Measurements from ENCODE around the gene TMED7. TPM values are rescaled to one million over a fixed set of nuclear protein-coding genes. Genes with fewer than 3 reads are reported as not detected.
A peak's percentile ranks its signal among the peaks of the same experiment; 100 is the strongest.

Gene TMED7
- total RNA-seq, 1 donor = 234 TPM

DNA sequence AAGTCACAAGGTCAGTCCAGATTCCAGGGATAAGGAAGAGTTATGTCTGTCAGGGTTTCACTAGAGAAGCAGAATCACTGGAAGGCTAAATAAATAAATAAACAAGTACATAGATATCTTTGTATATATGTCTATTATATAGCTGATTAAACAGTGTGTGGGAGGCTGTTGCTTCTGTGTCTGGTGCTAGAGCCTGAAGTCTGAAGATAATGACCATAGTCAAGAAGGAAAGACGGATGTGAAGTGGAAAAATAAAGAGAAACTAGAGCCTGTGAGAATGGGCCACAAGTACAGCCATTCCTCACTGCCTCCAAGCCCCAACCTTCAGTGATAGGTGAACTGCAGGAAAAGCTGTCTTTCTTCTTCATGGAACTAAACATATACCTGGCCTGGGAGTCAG is 4.1 kb upstream of the TMED7 start:
- DNase-seq (ENCODE audit: low read depth) = no peak
- TF ChIP-seq, protein P1, sequence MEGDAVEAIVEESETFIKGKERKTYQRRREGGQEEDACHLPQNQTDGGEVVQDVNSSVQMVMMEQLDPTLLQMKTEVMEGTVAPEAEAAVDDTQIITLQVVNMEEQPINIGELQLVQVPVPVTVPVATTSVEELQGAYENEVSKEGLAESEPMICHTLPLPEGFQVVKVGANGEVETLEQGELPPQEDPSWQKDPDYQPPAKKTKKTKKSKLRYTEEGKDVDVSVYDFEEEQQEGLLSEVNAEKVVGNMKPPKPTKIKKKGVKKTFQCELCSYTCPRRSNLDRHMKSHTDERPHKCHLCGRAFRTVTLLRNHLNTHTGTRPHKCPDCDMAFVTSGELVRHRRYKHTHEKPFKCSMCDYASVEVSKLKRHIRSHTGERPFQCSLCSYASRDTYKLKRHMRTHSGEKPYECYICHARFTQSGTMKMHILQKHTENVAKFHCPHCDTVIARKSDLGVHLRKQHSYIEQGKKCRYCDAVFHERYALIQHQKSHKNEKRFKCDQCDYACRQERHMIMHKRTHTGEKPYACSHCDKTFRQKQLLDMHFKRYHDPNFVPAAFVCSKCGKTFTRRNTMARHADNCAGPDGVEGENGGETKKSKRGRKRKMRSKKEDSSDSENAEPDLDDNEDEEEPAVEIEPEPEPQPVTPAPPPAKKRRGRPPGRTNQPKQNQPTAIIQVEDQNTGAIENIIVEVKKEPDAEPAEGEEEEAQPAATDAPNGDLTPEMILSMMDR (IDR thresholded peaks at IDR 0.05; ENCODE audit: insufficient read depth, low read depth, low read length) = no peak
- H3K4me3 ChIP-seq (ENCODE audit: low read depth, low read length) = no peak overlapping the region

GRCh38 chr5:115627295-115627865 is 1.5 kb upstream of the TMED7 start:
- H3K4me3 ChIP-seq (ENCODE audit: low read depth, low read length) = no peak overlapping the region
- no peak for DNase-seq (ENCODE audit: low read depth)

DNA sequence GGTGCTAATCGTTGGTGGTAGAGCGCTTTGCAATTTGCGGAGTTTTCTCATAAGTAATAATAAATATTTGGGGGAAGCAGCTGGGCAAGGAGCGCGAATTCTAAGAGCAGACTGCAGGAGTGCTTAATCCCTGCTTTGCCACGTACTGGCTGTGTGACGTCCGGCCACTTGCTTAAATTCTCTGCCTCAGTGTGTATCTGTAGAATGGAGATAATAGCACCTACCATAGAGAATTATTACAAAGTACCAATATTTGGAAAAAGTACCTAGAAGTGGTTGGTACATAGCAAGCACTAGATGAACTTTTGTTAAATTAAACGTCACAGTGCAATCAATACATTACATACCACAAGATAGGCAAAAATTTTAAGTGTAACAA is 598 bp upstream of the TMED7 start:
- TF ChIP-seq, protein P1 (IDR thresholded peaks at IDR 0.05; ENCODE audit: insufficient read depth, low read depth, low read length) = no peak
- peak; percentile 78 for DNase-seq (ENCODE audit: low read depth)

More at GRCh38 chr5:115627295-115627865, 1.5 kb upstream of the TMED7 start:
- TF ChIP-seq, protein P1 (IDR thresholded peaks at IDR 0.05; ENCODE audit: insufficient read depth, low read depth, low read length) = no peak

GRCh38 chr5:115624994-115625393 is 842 bp downstream of the TMED7 start:
- TF ChIP-seq, protein P1 (IDR thresholded peaks at IDR 0.05; ENCODE audit: insufficient read depth, low read depth, low read length) = no peak
- DNase-seq (ENCODE audit: low read depth) = no peak
- H3K4me3 ChIP-seq (ENCODE audit: low read depth, low read length) = peak overlapping the region; percentile 90

More for the DNA sequence above, 598 bp upstream of the TMED7 start:
- peak overlapping the region; percentile 90 for H3K4me3 ChIP-seq (ENCODE audit: low read depth, low read length)

- TF ChIP-seq, protein P1 (IDR thresholded peaks at IDR 0.05; ENCODE audit: insufficient read depth, low read depth, low read length) = no peak
- DNase-seq (ENCODE audit: low read depth) = no peak
These were observed 2.2 kb downstream of the TMED7 start for GRCh38 chr5:115623658-115624057.

GRCh38 chr5:115621365-115621900 is 4.4 kb downstream of the TMED7 start:
- no peak overlapping the region for H3K4me3 ChIP-seq (ENCODE audit: low read depth, low read length)
- no peak for DNase-seq (ENCODE audit: low read depth)
- TF ChIP-seq, protein P1 (IDR thresholded peaks at IDR 0.05; ENCODE audit: insufficient read depth, low read depth, low read length) = no peak

More at GRCh38 chr5:115623658-115624057, 2.2 kb downstream of the TMED7 start:
- H3K4me3 ChIP-seq (ENCODE audit: low read depth, low read length) = peak overlapping the region; percentile 90

DNA sequence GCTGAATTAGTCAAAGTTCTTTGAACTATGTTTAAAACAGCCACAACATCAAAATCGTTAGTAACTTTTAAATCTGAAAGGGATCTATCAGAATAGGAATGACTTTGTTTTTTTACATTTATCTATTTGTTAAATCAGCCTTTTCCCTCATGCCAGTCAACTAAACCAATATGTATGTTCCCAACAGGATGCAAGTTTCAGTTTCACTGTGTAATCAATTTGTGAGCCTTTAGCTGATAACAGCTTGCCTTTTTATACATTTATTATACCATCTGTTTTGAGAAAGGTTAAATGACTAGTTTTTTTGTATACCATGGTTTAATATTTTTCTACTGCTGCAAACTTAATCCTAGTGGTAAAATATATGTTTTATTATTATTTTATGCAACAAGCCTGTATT is 8.9 kb downstream of the TMED7 start:
- H3K4me3 ChIP-seq (ENCODE audit: low read depth, low read length) = no peak overlapping the region
- no peak for DNase-seq (ENCODE audit: low read depth)
- TF ChIP-seq, protein P1 (IDR thresholded peaks at IDR 0.05; ENCODE audit: insufficient read depth, low read depth, low read length) = no peak
